SIG-M5 treated with dmso at 0.1 percent for 504 hours (cell line): ENCODE data around the gene KAZN.

Experiments
- DNase-seq: peaks from one replicate; lab custom pipeline; 2025; ENCODE audit not compliant: unreplicated experiment; lab: John Stamatoyannopoulos, UW

KAZN gene

DNA sequence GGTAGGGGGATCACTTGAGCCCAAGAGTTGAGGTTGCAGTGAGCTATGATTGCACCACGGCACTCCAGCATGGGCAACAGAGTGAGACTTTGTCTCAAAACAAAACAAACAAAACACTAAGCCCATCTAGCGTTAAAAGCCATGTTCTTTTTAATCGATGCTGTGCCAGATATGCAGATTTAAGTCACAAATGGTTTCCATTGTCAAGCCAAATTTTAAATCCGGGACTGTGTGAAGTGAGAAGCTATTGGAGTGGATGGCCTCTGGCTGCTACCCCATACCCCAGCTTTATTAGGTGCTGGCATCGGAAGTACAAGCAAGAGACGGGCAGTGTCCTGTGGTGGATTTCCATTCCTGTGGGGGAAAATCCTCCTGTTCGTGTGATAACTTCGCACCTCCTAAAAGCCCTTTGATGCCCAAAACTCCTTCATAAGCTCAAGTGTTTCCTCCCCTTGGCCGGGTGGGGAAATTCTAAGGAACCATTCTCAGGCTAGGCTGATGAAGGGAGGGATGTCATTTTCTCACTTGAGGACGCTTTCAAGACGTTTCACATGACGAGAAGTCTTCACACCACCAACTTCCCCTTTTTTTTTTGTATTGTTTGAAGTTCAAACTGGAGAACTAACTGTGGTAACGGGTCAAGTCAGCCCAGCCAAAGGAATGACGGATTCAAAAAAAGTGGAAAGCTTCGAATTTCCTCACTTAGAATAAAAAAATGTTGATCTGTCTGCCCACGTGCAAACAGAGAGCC lies 140.8 kb downstream of the KAZN start:
- peak; percentile 70 for DNase-seq

DNA sequence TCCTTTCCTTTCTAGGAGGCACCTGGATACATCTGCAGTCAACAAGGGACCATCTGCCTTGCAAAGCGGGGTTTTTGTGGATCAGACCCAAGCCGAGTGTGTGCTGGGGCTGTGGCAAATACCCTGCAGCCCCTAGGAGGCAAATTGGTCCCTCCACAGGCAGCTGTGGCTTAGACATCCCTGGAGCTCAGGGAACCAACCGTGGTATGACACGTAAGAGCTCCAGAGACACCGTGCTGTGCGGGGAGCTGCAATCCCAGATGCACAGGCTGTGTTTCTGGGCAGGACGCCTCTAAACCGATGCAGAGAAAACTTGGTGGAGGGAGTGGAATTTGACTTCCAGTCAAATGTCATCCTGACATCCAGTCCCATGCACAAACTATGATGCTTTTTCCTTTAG lies 141.5 kb downstream of the KAZN start:
- DNase-seq: no peak

DNA sequence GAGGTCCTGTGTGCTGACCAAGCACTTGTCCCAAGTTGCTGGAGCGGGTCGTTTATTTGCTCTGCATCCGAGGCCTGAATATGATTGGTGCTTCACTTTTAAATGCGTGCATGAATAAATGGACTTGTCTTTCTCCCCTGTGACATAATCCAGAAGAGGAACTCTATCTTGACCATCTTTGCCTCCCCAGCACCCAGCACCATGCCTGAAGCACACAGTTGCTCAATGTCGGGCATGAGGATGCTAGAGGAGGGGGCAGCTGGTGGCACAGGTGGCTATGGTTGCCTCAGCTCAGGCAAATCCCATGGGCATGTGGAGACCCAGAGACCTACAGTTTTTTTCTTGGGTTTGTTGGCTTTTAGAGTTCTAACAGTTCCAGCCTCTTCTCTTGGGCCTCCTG lies 142.6 kb downstream of the KAZN start:
- peak; percentile 26 for DNase-seq

DNA sequence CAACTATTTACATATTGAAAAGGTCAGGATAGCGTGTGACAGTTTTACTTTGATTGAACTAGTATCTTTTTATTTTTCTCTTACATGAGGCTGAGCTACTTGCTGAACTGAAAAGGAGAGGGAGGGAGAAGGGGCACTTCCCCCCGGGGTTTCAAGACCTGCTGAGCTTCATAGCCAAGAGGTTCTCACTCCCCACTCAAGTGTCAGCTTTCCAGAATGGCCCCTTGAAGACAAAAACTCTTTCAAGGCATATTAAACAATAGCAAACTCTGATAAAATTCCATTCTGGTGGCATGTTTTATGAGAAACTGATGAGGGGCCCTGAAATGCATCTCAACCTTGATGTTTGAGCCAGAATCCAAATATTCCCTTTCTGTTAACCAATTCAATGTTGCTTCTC lies 143.0 kb downstream of the KAZN start:
- DNase-seq: no peak

DNA sequence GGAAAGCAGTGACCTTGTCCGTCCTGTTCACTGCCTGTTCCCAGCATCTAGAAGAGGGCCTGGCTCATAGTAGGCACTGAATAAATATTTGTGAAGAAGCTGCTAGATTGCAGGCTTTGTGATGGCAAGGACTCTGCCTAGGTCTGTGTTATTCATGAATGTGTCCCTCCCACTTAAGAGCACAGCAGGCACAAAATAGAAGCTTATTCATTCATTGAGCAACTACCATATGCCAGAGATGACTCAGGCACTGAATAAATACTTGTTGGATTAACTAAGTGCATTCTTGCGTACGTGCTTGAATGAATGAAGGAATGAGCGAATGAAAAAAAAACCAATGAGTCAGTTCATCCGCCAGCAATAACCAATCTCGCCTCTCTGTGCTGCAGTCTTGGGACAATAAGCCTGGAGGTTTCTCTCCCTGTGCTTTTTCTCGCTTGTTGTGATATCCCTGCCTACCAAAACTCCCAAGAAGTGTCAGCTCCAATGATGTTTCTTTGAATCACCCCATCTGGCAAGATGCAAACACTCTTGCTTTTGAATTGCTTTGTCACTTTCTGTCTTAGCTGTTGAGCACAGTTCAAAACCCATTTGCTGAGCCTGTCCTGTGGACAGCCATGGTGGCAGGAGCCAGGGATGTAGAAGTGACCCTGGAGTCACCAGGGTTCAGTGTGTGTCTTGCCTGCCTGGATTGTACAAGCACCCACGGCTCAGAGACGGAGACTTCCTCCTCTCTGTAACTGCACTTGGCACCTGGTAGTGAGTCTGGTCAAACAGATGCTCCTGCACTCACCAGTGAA lies 143.9 kb downstream of the KAZN start:
- DNase-seq: peak; percentile 83

DNA sequence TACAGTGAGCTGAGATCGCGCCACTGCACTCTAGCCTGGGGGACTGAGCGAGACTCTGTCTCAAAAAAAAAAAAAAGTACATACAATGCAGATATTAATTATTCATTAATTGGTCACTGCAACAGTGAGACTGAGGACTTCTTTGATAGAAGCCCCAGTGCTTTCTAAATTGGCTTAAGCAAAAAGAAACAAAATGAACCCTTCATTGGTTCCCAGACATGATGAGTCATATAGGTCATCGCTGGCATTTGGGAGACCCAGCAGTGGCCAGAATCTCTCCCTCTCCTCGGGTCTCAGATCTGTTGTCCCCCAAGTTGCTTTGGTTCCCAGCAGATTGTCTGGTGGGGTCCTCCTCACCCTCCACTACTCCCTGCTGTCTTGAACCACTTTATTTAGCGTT lies 144.9 kb downstream of the KAZN start:
- no peak for DNase-seq

DNA sequence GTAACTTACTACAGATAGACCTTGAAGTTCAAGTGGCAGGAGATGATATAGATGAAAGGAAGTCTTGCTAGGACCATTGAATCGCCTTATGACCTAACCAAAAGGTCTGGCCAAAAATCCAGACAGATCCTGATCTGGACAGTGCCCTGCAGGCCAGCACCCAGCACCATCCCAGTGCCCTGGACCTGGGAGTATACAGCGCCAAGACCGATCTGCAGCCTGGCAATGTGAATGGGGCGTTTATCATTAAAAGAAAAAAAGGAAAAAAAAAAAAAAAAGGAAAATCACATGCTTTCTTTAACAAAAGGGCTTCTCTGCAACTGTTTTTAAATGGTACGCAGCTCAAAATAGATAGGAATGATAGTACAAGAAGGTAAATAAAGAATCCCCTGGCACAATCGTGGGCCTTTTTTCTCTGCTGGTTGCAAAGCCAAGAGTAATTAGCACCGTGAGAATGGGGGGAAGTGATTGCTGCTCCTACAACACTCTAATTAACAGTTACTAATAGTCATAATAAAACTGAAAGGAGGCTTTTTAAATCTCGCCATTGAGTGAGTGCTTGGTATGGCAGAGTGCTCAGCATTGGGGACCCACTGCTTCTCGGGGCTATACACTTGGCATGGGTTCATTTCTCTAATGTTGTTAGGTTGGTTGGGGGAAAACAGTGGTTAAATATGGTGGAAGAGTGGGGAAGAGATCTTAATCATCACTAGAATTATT lies 146.7 kb downstream of the KAZN start:
- DNase-seq: no peak

DNA sequence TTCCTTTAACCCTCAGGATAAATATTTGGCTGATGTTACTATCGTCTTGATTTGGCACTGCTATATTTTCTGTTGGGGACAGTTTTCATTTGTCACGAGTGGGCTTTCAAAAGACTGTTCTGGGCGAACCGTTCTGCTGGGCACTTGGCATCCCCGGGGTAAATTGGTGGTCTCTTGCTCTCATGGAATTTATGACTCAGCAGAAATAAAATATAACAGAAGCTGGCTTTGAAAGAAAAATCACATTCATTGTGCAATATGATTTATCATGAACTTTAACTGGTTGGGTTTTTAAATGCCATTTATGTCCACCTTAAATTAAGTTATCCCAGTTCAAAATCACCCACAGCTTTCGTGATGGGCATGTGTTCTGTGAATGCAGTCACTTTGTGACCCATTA lies 147.3 kb downstream of the KAZN start:
- no peak for DNase-seq

DNA sequence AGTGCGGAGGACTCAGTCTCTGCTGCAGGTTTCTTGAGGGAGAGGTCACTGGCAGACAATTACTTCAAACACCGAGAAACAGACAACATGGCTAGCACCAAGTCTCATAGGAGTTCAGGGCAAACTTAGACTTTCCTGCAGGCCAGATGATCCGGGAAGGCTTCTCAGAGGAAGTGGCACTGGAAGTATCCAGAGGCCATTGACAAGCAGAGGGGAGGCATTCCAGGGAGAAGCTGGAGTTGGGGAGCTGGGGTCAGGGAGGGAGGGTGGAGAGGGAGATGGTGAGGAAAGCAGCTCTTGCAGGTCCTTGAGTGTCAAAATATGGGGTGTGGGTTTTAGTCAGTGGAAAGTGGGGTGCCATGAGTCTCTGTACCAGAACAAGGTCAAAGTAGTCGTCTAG lies 147.9 kb downstream of the KAZN start:
- no peak for DNase-seq

DNA sequence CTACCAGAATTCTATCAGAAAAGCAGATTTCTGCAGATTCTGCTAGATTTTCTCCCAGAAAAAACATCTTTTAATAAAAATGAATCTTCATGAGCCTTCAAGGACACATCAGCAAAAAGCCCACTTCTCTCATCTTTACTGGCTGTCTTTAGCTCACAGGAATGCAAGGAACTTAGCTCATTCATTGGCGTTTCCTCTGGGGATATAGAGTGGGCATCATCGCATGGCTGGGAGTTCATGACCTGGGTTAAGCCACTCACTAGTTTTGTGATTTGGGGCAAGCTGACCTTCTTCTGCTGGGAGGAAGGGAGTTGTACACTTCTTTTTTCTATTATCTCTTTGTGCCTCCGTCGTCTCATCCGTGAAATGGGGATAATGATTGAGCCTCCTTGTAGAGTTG lies 149.7 kb downstream of the KAZN start:
- DNase-seq: no peak

DNA sequence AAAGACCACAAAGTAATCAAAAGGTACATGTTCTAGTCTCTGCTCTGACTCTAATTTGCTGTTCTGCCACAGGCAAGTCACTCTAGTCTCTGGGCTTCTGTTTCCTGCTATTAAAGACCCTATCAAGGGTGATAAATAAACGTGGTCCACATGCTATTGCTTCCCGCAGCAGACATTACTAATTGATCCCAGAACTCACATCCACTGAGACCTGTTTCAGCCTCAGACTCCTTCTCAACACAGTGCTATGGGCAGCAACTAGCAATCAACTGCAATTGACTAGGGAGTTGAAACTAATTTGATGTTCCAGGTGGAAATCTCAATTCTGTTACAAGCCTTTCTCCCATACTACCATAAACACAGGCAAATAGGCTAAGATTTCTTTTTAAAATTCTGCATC lies 150.5 kb downstream of the KAZN start:
- DNase-seq: no peak

DNA sequence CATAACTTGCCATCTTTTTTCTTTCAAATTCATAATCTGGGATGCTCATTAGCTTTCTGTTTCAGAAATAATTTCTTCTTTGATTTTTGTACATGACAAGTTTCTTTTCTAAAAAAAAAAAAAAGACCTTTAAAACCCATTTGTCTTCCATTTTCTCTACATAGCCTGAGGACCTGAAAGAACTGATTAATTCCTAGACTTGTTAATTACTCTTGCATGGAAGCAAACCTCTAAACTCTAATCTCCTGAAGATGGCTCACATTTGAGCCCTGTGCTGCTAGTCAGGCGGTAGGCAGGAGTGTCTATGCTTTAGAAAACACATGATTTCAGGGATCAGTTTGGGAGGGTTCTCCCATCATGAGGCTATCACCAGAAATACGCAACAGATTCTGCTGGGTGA lies 152.0 kb downstream of the KAZN start:
- DNase-seq: no peak

DNA sequence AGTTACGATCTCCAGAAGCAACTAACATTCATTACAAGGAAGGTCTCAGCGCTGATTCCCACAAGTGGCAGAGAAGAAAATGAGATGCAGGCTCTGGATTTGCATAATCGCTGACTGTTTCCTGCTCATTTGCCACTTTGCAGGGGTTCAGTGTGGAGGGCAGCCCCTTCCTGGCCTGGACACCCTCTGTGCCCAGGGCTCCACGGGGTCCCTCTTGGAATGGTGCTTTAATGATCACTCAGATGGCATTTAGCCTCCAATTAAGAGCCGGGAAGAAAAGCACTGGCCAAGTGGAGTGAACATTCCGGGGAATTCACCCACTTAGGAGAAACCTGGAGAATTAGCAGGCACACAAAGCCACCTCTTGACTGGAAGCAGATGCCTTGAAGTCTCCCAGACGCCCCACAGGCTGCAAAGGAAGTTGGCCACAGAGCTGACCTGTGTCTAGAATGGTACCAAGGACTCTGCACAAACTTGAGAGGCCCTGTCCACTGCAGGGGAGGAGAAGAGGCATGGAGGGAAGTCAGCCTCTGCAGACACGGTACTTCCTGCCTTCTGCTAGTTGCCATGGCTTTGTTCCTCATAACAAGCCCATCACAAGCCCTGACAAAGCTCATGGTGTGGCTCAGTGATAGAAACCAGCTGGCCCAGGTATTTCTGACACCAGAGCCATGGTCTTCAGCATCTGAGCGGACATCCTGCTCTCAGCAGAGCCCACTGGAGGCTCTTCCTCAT lies 157.2 kb downstream of the KAZN start:
- DNase-seq: peak; percentile 53

DNA sequence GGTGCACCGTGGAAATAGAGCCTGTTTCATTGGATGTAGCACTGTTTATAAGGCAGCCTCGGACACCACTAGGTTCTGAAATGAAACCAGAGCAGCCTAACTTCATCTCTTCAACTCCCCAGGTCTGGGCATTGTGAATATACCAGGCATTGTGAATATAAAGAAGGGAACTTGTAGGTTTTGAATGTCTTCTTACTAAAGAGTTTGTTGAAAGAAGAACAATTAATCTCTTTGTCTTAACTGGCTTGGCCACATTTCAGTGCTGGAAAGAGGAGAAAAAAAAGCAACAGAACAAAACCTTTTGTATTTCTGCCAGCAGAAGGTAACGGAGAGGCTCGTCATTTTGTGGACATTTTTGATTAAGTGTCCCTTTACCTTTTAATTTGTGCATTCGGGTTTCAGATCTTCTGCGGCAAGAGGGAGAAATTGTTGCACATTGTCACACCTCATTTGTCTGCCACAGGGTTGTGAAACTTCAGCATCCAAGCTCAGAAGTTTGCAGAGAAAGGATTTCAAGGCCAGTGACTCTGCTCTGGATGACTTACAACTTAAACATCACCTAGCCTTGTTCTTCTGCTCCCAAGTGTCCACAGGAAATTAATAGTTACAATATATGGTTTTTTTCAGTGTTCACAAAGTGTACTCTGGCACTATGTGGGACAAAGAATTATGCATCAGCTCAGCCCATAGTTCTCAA lies 158.3 kb downstream of the KAZN start:
- peak; percentile 7 for DNase-seq

DNA sequence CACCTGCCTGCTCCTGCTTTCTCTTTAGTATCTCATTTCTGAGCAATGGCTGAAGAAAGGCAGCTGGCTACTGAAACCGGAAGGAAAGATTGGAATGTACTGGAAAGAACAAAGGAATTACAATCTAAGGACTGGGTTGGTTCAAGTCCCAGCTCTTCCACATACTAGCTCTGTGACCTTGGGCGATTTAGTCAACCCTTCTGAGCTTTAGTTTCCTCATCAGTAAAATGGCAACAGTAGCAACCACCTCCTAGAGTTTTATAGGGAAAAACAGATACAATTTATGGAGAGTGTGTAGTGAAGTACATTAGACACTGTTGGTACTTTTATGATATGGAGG lies 158.8 kb downstream of the KAZN start:
- DNase-seq: no peak

DNA sequence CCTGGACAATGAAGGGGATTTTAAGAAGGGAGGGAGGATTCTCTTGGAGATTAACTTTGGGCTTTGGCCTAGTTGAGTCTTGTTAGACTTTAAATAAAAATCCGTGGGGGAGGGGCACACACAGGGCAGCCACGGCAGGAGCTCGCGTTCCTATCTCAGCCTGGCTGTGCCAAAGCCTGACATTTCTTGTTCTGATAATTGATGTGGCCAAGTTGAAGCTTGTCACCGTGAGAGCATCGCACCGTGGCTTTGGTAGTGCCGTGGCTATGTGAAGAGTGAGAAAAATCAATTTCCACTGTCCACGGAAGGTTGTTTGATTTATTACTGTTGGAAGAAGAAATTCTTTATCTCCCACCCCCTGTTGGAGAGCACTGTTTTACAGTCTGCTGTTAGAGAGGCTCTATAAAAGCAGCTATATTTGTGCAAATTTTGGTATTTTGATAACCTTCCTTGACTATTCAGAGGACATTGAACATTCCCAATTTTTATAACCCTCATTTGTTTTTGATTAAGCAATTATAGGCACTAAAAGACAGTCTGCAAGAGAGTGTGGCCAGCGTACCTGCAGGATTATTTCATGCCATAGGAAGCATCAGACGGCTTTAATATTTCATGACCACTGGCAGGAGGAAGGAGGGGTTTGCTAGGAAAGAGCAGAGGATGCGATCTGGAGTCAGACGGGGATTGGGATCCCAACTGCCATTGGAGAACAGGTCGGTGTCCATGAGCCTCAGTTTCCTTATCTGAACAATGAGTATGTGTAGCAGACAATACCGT lies 160.7 kb downstream of the KAZN start:
- DNase-seq: no peak

DNA sequence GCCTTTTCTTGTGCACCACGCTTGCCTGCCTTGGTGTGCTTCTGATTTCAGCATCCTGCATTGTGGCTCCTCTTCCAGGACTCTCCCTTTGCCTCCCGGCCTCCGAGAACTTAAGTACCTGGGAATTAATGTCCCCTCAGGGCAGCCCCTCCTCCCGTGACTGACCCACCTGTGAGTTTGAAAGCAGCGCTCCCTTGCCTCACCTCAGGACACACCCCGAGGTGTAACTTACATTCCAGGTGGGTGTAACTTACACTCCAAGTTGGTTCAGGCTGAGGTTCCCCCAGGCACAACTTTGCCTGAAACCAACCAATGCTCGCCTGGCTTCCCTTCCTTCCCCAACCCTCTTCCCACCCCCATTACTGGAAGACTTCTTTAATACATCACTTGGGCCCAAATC lies 161.4 kb downstream of the KAZN start:
- DNase-seq: no peak

DNA sequence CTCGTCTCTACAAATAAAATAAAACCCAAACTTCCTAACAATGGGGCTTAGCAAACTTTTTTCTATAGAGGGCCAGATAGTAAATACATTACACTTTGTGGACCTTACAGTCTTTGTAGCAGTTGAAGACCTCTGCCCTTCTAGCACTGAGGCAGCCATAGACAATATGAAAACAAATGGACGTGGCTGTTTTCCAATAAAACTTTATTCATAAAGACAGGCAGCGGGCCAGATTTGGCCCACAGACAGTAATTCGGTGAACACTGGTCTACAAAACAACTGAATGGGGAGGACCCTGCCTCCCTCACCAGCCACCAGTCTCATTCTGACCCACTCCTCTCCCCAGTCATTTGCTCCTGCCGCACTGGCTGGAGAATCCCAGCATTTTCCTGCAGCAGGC lies 162.3 kb downstream of the KAZN start:
- no peak for DNase-seq

DNA sequence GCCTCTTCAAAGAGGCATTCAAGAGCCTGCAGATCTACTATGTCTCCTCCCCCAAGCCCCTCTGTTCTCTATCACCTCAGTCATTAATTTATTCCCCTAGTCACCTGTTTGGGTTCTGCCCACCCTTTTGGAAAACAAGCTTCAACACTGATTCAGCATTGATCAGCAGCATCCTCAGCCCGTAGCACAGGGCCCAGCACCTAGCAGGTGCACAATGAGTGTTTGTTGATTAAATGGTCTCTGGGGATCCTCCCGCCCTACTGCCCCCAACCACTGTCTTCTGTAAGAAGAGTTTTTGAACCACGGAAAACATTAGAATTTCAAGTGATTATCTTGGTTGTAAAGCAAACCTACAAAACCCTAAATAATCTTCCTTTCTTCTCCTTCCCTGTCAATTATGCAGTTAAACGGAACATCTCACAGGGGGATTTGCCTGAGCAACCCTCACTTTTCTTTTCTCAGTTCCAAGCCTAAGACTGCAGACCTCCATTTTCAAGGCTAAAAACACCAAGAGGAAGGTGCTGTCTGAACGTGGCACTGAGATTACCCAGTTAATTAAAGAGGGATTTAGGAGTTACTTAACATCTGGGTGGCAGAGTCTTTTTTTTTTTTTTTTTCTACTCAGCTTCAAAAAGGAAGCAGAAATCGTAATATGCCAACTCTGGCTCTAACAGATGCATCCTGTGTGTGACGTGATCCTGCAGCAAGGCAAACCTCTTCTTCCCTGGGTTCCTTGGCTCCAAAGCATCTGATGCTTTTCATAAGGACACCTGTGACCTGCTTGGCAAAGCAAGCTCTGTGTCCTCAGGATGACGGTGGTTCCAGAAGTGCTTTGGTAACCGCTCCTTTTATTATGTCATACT lies 163.0 kb downstream of the KAZN start:
- no peak for DNase-seq
